ENCODE measurements around the gene PDCL2. TPM values are rescaled to one million over a fixed set of nuclear protein-coding genes. Genes with fewer than 3 reads are reported as not detected.

The PDCL2 gene
- not detected in 2 replicates for total RNA-seq

GRCh38 chr4:55592014-55592413, at the start of gene PDCL2:
TSS of gene PDCL2 (minus strand) at chr4:55592245. CDS start at chr4:55592109, 136 bp downstream.

GRCh38 chr4:55635741-55636655, 44.0 kb upstream of the PDCL2 start, which contains the start of gene NMU:
TSS of gene NMU (minus strand) at chr4:55636298. CDS start at chr4:55636192, 106 bp downstream.

GRCh38 chr4:55546756-55547465, 45.1 kb downstream of the PDCL2 start, which contains the start of gene CLOCK:
TSS of gene CLOCK (minus strand) at chr4:55546909. CDS start at chr4:55482785, 64,124 bp downstream.

Other genes with a start within 250 kb of the PDCL2 start
- 12.8 and 17.4 TPM in 2 replicates for gene SRD5A3, start 246.0 kb downstream of the PDCL2 start, total RNA-seq
- gene TMEM165, start 196.3 kb downstream of the PDCL2 start, total RNA-seq = 109 and 134 TPM in 2 replicates
- 13.7 and 19.1 TPM in 2 replicates for gene CLOCK, start 45.3 kb downstream of the PDCL2 start, total RNA-seq
- gene NMU, start 44.1 kb upstream of the PDCL2 start, total RNA-seq = not detected in 2 replicates
- gene EXOC1L, start 227.5 kb upstream of the PDCL2 start, total RNA-seq = not detected in 2 replicates

Measured in smooth muscle cell of trachea (primary cell).